ENCODE data around the gene TULP1. TPM values are rescaled to one million over a fixed set of nuclear protein-coding genes. Genes with fewer than 3 reads are reported as not detected.
A peak's percentile ranks its signal among the peaks of the same experiment; 100 is the strongest.

TULP1 gene
- total and polyA plus RNA-seq, 2 of the 13 experiments (the other 11 are each of a cell fraction or from before 2014, with no cell fraction given): not detected

DNA sequence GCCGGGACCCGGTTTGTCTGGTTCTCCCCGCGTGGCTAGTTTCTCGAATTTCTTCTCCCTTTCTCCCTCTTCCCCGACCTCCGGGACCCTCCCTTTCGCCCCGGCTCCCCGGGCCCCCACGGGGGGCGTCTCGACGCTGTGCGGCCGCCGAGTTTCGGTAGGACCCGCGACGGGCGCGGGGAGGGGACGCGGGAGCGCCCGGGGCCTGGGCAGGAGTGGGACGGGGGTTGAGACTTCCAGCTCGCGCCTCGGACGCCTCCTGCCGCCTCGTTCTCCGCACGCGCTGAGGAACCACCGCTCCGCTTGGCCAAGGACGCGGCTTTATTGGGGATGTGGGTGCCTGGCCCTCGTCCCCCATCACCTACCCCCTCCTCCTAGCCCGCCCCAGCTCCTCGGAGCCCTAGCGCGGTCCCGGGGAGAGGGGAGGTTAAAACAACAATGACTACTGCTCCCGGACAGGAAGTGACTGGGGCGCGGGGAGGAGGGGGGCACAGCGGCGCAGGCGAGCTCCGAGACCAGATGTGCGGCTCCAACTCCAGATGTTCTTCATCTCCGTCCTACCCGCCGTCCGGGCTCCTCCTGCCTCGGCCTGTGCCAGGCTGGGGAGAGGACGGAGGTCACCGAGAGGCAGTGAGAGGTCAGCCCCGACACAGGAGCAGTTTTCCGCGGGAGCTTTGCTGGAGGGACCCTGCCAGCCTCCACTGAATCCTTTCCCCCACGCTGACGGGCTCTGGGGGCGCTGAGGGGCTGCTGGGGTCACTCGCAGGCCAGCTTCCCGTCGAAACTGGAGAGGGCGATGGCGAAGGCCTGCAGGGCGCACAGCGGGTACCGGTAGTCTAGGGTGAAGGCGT, 14.9 kb downstream of the TULP1 start (continued):
- TF ChIP-seq ZGPAT (CRISPR knock-in tag; IDR thresholded peaks at IDR 0.05) (peak; percentile 86), MEIS1 (CRISPR knock-in tag; IDR thresholded peaks at IDR 0.05; ENCODE audit: borderline replicate concordance) (no peak; the same call in 1 of the 2 replicates), MTERF4 (CRISPR knock-in tag; IDR thresholded peaks at IDR 0.05) (peak; percentile 96), KDM4B (CRISPR knock-in tag; IDR thresholded peaks at IDR 0.05) (peak; percentile 86), NFKBIZ (CRISPR knock-in tag; IDR thresholded peaks at IDR 0.05) (peak; percentile 86), DR1 (CRISPR knock-in tag; IDR thresholded peaks at IDR 0.05) (peak; percentile 49; the same call in 1 of the 2 replicates), ZNF264 (CRISPR knock-in tag; IDR thresholded peaks at IDR 0.05) (peak; percentile 51), ZNF891 (CRISPR knock-in tag; IDR thresholded peaks at IDR 0.05) (peak; percentile 80; the same call in 1 of the 2 replicates), KMT2B (CRISPR knock-in tag; IDR thresholded peaks at IDR 0.05) (peak; percentile 75; the same call in 1 of the 2 replicates), HNF1A (IDR thresholded peaks at IDR 0.05; ENCODE audit: low read depth) (no peak), HNF1A (CRISPR knock-in tag; IDR thresholded peaks at IDR 0.05; ENCODE audit: borderline replicate concordance) (no peak; the same call in 1 of the 2 replicates), SP1 (IDR thresholded peaks at IDR 0.05) (no peak), SP1 (CRISPR knock-in tag; IDR thresholded peaks at IDR 0.05) (no peak), HOXA7 (CRISPR knock-in tag; IDR thresholded peaks at IDR 0.05) (0 out of 2 replicates have a peak, but pooled peaks have one; percentile 67), ZNF660 (CRISPR knock-in tag; IDR thresholded peaks at IDR 0.05; ENCODE audit: borderline replicate concordance, low read depth) (peak; percentile 83; the same call in 1 of the 2 replicates), KDM3A (CRISPR knock-in tag; IDR thresholded peaks at IDR 0.05; ENCODE audit: low read depth) (peak; percentile 57; the same call in 1 of the 2 replicates), TEAD3 (CRISPR knock-in tag; optimal IDR thresholded peaks at IDR 0.05; ENCODE audit: borderline replicate concordance) (peak; percentile 50), FOXJ3 (CRISPR knock-in tag; IDR thresholded peaks at IDR 0.05; ENCODE audit: borderline replicate concordance) (no peak), HNF1B (CRISPR knock-in tag; IDR thresholded peaks at IDR 0.05) (0 out of 2 replicates have a peak, but pooled peaks have one; percentile 10)
- TF ChIP-seq, protein P1, sequence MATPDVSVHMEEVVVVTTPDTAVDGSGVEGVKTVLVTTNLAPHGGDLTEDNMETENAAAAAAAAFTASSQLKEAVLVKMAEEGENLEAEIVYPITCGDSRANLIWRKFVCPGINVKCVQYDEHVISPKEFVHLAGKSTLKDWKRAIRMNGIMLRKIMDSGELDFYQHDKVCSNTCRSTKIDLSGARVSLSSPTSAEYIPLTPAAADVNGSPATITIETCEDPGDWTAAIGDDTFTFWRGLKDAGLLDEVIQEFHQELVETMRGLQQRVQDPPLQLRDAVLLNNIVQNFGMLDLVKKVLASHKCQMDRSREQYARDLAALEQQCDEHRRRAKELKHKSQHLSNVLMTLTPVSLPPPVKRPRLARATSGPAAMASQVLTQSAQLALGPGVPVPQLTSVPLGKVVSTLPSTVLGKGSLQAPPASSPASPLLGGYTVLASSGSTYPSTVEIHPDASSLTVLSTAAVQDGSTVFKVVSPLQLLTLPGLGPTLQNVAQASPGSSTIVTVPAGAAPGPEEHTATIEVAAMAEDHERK (CRISPR knock-in tag; IDR thresholded peaks at IDR 0.05; ENCODE audit: low read depth): no peak
